Dendritic cell treated with granulocyte-macrophage colony-stimulating factor and Interleukin-4, amounts not matched to agents 40 ng/mL and 50 ng/mL, for 4 days (primary cell): ENCODE results near the gene ABHD12B.
"Not testable (repeated sequence)": the region's sequence is repeated elsewhere in the genome, so short reads cannot be mapped to it uniquely, and the experiment has no call there.

Source experiments
- H3K27ac Mint-ChIP-seq: one replicate; pipeline ENCODE4 v1.8.0; 2022; ENCODE audit warnings: mild to moderate bottlenecking, mixed read lengths
- H3K27me3 Mint-ChIP-seq: one replicate; pipeline ENCODE4 v1.8.0; 2022; ENCODE audit warnings: mild to moderate bottlenecking, mixed read lengths
- H3K36me3 Mint-ChIP-seq: one replicate; pipeline ENCODE4 v1.8.0; 2022; ENCODE audit warnings: low read depth, mixed read lengths
- H3K4me1 Mint-ChIP-seq: one replicate; pipeline ENCODE4 v1.8.0; 2022; ENCODE audit warnings: low read depth, mixed read lengths
- H3K4me3 Mint-ChIP-seq: one replicate; pipeline ENCODE4 v1.8.0; 2022; ENCODE audit warnings: mild to moderate bottlenecking, moderate library complexity, mixed read lengths
- H3K9me3 Mint-ChIP-seq: one replicate; pipeline ENCODE4 v1.8.0; 2022; ENCODE audit warnings: mixed read lengths
- intact Hi-C: fragments of 100-400 bp; cut with micrococcal nuclease; formaldehyde crosslinking; loops from one replicate; pipeline ENCODE4 v1.15.0; 2022

The ABHD12B gene

DNA sequence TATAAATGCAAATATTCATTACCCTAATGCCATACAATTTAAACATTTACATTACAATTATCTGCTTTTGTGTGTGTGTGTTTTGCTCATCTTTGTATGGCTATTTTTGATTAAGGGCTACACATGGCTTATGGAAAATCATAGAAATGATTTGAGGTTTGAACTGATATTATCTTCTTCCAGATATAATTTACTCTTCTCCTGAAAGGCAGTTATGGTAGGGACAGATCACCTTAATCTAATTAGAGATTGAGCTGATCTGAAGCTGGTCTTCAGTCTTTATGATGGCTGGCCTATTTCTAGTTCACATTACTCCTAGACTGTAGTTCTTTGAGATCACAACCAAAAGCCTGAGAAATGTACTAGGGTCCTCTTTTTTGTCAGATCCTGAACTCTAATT lies 15.6 kb downstream of the ABHD12B start:
- no peak overlapping the region for H3K27ac Mint-ChIP-seq
- H3K4me1 Mint-ChIP-seq: no peaks in the 10 kb centered on the region
- H3K27me3 Mint-ChIP-seq: no peaks in the 10 kb centered on the region
- H3K4me3 Mint-ChIP-seq: no peak overlapping the region
- no peaks in the 10 kb centered on the region for H3K9me3 Mint-ChIP-seq
- intact Hi-C loops: no loop called here
- peaks cover 25% of the 10 kb centered on the region for H3K36me3 Mint-ChIP-seq

DNA sequence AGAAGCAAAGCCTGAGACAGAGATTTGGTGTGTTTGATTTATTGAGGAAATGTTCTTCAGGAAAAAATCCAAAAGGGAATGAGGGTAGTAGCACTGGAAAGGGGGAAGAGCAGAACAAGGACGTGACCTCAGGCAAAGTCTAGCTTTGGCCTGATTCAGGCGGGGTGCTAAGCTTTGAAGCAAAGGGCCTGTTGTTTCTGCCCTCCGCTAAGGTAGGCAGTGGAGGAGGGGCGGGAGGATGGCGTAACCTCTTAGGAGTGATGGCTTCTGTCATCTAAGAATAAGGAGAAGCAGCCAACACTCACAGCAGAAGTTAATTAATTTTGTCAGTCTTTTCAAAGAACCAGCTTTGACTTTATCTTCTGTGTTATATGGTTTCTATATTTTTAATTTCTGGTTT lies 20.4 kb downstream of the ABHD12B start:
- Mint-ChIP-seq H3K27ac (no peak overlapping the region), H3K4me1 (no peaks in the 10 kb centered on the region)

DNA sequence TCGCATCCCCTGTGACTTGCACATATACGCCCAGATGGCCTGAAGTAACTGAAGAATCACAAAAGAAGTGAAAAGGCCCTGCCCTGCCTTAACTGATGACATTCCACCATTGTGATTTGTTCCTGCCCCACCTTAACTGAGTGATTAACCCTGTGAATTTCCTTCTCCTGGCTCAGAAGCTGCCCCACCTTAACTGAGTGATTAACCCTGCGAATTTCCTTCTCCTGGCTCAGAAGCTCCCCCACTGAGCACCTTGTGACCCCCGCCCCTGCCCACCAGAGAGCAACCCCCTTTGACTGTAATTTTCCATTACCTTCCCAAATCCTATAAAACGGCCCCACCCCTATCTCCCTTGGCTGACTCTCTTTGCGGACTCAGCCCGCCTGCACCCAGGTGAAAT lies 24.6 kb downstream of the ABHD12B start:
- H3K27ac Mint-ChIP-seq, intact Hi-C loops, H3K4me3 Mint-ChIP-seq, H3K4me1 Mint-ChIP-seq, H3K9me3 Mint-ChIP-seq, H3K27me3 Mint-ChIP-seq: not testable (repeated sequence)
- peaks cover 45% of the 10 kb centered on the region for H3K36me3 Mint-ChIP-seq

More for the DNA sequence above, 20.4 kb downstream of the ABHD12B start:
- Mint-ChIP-seq H3K36me3 (peaks cover 18% of the 10 kb centered on the region), H3K27me3 (no peaks in the 10 kb centered on the region), H3K4me3 (no peak overlapping the region), H3K9me3 (no peaks in the 10 kb centered on the region)
- intact Hi-C loops: no loop called here

DNA sequence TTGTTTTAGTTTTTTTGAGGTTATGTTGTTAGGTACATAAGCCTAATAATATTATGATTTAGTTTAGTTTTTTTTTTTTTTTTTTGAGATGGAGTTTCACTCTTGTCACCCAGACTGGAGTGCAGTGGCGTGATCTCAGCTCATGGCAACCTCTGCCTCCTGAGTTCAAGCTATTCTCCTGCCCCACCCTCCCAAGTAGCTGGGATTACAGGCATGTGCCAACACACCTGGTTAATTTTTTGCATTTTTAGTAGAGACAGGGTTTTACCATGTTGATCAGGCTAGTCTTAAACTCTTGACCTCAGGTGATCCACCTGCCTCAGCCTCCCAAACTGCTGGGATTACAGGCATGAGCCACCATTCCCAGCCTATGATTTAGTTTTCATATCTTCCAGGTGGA lies 25.2 kb downstream of the ABHD12B start:
- H3K4me3 Mint-ChIP-seq, H3K27ac Mint-ChIP-seq, H3K27me3 Mint-ChIP-seq, intact Hi-C loops, H3K9me3 Mint-ChIP-seq, H3K4me1 Mint-ChIP-seq: not testable (repeated sequence)
- H3K36me3 Mint-ChIP-seq: peaks cover 46% of the 10 kb centered on the region

DNA sequence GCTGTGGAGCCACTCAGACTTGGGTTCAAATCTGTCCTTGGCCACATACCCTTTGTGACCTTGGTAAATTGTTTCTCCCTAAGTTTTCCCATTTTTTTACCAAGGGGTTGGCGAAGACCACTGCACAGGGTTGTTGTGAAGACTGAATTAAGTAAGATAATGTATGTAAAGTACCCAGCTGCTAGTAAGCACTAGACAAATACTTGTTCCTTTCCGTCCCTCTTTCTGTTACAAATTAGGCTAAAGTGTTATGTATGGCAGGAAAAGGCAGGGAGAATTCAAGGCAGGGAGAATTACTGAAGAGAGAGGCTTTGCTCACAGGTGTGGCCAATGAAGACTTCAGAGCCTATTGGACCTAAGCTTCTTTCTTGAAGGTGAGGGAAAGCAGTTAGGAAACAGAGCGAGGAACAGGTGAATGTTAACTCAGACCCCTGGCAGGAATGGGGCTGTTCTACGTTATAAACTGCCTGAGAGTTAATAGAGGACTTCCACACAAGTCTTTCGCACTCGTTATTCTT lies 25.9 kb downstream of the ABHD12B start:
- intact Hi-C loops: no loop called here
- Mint-ChIP-seq H3K36me3 (peaks cover 53% of the 10 kb centered on the region), H3K9me3 (no peaks in the 10 kb centered on the region), H3K27me3 (no peaks in the 10 kb centered on the region), H3K4me1 (peaks cover 5% of the 10 kb centered on the region), H3K27ac (no peak overlapping the region), H3K4me3 (no peak overlapping the region)

DNA sequence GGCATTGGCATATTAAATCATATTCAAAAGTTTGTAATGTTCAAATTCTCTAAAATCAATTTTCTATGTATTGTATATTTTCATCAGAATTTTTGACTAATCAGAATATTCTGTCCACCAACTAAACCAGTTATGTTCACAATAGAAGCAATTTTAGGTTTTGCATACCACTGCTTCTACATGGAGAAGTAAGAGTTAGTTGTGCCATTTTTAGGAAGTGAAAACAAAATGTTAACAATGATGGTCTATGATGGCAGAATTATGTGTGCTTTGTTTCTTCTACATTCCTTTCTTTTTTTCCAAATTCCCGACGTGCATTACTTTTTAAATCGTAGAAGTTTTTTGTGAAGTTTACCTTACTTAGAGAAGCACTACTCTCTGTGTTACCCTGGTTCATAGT lies 29.5 kb downstream of the ABHD12B start:
- Mint-ChIP-seq H3K4me1 (peaks cover 5% of the 10 kb centered on the region), H3K27me3 (no peaks in the 10 kb centered on the region), H3K27ac (no peak overlapping the region), H3K9me3 (no peaks in the 10 kb centered on the region), H3K36me3 (peaks cover 69% of the 10 kb centered on the region), H3K4me3 (no peak overlapping the region)
- intact Hi-C loops: loop anchor here (10.0 kb wide), 1 partner anchor 1087 kb away; no protein-coding TSS in a partner anchor

DNA sequence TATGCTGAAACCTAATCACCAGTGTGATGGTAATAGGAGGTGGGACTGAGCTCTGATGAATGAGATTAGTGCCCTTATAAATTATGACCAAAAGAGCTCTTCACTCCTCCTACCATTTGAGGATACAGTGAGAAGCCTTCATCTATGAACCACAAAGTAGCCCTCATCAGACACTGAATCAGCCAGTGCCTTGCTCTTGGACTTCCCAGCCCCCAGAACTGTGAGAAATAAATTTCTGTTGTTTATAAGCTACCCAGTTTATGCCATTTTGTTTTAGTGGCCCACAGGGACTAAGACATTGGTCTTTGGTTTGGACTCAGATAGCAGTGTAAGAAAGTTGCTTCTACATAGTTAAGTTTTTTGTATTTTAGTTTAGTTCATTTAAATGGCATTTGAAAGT lies 32.9 kb downstream of the ABHD12B start:
- Mint-ChIP-seq H3K9me3 (no peaks in the 10 kb centered on the region), H3K4me3 (no peak overlapping the region), H3K4me1 (peaks cover 5% of the 10 kb centered on the region), H3K27me3 (no peaks in the 10 kb centered on the region), H3K36me3 (peaks cover 83% of the 10 kb centered on the region), H3K27ac (no peak overlapping the region)
- intact Hi-C loops: loop anchor here (10.0 kb wide), 1 partner anchor 1090 kb away; no protein-coding TSS in a partner anchor

DNA sequence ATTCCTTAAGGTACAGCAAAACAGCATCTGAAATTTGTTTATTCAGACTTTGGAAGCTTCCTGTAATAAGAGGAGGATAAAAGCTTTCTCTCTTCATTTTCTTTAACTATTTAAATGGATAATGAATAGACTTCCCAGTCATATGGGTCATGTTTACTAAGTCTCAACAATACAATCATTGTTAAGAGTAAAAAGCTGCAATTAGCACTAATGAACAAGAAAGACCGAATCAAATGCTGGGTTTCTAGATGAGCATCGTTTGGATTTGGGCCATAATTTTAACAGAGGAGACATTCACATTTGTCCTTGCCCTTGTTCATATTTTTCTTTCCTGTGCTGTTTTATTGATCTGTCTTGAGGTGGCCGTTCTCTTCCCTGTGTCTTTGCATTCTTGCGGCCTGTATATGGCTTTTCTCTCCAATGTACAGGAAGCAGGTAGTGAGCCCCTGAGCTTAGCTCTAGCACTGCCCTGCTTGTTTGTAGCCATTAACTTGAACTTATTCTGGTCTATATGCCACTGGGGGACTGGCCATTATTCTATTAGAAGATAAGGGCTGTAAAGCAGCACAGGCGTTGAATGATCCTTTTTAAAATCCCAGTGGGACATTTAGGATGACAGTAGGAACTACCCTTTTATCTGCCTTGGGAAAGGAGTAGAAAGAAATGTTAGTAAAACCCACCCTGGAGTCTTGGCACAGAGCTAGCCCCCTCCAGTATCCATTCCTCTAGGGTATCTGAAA lies 34.6 kb downstream of the ABHD12B start:
- H3K27ac Mint-ChIP-seq: no peak overlapping the region
- H3K4me3 Mint-ChIP-seq: no peak overlapping the region
- H3K27me3 Mint-ChIP-seq: no peaks in the 10 kb centered on the region
- intact Hi-C loops: loop anchor here (10.0 kb wide), 1 partner anchor 1092 kb away; no protein-coding TSS in a partner anchor
- no peaks in the 10 kb centered on the region for H3K9me3 Mint-ChIP-seq
- peaks cover 90% of the 10 kb centered on the region for H3K36me3 Mint-ChIP-seq
- peaks cover 2% of the 10 kb centered on the region for H3K4me1 Mint-ChIP-seq

DNA sequence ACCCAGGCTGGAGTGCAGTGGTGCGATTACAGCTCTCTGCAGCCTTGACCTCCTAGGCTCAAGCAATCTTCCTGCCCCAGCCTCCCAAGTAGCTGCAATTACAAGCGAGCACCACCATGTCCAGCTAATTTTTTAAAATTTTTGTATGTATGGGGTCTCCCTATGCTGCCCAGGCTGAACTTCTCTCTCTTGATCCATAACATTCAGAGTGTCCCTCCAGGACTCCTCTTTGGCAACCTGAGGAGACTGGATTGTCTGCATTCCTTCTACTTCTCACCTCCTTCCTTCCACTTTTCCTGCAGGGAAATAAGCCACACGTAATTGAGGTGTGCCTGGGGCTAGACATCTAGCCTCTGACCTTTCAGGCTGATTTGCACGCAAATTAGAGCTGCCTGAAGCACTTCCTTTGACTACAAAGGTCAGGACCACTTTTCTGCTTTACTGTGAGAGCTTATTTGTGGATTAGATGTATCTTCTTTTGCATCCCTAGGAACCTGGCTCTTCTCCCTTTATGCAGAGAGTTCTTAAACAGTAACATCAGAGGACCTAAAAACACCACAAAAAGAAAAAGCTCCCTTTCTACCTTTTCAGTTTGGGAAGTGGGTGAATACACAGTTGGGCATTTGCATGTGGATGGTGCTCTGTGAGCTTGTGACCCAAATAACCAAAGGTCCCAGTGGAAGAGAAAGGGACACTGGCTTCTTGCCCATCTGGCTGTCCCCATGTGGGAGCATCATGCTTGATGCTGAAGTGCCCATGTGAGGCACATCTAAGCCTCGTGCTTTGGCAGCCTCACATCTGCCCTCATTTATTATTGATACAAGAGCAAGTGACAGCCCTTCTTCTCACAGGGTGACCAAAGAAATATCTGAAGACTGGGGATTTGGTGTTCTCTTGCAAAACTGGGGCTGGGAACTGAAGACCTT lies 38.9 kb downstream of the ABHD12B start:
- Mint-ChIP-seq H3K27ac (no peak overlapping the region), H3K4me1 (no peaks in the 10 kb centered on the region), H3K27me3 (no peaks in the 10 kb centered on the region), H3K9me3 (no peaks in the 10 kb centered on the region), H3K36me3 (peaks cover 93% of the 10 kb centered on the region), H3K4me3 (no peak overlapping the region)
- intact Hi-C loops: no loop called here

DNA sequence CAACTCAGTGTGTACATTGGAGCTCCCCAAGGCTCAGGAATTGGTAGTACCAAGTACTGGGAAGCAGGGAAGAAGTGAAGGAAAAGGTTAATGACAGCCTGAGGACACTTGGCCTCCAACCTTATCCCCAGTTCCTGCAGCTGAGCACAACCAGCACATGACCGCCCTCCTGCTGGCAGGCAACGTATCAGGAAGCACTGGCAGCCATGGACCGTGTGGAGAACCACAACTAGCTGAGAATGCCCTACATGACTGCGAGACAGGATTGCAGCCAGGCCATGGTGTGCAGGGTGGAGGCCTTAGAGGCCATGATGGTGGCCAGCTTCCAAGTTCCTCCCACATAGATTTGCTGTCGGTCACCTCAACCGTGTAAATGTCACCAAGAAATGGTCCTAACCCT lies 45.6 kb downstream of the ABHD12B start:
- no peak overlapping the region for H3K27ac Mint-ChIP-seq
- no peaks in the 10 kb centered on the region for H3K4me1 Mint-ChIP-seq
- intact Hi-C loops: no loop called here
- no peaks in the 10 kb centered on the region for H3K9me3 Mint-ChIP-seq
- no peaks in the 10 kb centered on the region for H3K27me3 Mint-ChIP-seq
- peaks cover 98% of the 10 kb centered on the region for H3K36me3 Mint-ChIP-seq
- no peak overlapping the region for H3K4me3 Mint-ChIP-seq

DNA sequence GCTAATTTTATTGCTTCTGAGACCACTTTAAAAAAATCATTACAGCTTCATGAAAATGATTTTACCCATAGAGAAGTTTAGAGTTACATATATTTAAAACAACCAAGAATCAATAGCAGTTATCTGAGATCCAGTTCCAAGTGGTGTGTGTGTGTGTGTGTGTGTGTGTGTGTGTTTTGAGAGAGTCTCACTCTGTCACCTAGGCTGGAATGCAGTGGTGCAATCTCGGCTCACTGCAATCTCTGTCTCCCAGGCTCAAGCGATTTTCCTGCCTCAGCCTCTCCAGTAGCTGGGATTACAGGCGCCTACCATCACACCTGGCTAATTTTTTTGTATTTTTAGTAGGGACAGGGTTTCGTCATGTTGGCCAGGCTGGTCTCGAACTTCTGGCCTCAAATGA lies 47.7 kb downstream of the ABHD12B start:
- H3K36me3 Mint-ChIP-seq: peaks cover 95% of the 10 kb centered on the region
- H3K27me3 Mint-ChIP-seq, H3K4me3 Mint-ChIP-seq, H3K9me3 Mint-ChIP-seq, H3K27ac Mint-ChIP-seq, H3K4me1 Mint-ChIP-seq, intact Hi-C loops: not testable (repeated sequence)

DNA sequence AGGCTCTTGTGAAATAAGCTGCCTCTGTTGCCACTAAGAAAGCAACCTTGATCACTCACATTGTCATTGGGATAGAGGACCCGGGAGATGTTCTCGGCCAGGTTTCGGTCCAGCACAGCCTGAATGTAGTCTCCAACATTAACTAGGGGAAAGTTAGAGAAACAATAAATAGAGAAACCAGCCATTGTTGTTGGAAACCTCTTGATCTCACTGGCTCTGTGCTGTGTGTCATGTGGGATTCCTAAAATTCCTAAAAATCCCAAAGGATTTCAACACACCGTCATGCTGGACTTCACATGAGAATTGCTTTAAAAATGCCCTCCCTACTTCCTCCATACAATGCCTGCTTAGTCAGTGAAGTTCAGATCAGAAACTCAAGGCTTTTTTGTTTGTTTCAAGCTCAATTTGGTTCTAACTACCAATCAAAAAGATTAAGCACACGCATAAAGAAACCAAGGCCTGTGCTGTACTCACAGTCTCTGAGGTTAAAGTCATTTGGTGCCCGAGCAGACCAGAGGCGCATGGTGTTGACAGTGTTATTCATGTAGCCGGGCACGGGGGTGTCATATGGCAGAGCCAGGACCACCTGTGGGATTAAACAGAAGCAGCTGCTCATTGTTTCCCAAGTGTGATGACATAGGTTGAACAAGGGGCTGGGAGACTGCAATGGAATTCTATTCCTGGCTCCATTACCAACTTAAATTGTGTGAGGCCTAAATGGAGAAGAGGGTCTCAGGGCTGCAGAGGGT lies 48.8 kb downstream of the ABHD12B start:
- H3K4me3 Mint-ChIP-seq: no peak overlapping the region
- no peaks in the 10 kb centered on the region for H3K9me3 Mint-ChIP-seq
- no peak overlapping the region for H3K27ac Mint-ChIP-seq
- intact Hi-C loops: no loop called here
- no peaks in the 10 kb centered on the region for H3K27me3 Mint-ChIP-seq
- H3K4me1 Mint-ChIP-seq: peaks cover 4% of the 10 kb centered on the region
- peaks cover 90% of the 10 kb centered on the region for H3K36me3 Mint-ChIP-seq

DNA sequence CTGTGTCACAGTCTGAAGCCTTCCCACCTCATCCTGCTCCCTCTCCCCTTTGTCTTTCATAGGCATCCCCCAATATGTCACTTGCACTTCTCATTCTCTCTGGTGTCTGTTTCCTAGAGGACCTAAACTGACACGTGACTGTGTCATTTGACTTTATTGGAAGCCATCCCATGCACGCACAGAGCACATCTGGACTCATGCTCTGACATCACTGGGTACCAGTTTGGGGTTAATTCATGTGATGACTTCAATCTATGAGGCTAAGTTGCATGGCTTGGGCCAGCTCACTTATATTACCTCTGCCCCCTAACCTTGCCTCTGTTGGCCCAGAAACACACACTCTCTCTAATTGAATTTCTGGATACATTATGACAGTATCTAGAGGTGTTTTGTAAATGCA lies 51.0 kb downstream of the ABHD12B start:
- H3K9me3 Mint-ChIP-seq: no peaks in the 10 kb centered on the region
- peaks cover 23% of the 10 kb centered on the region for H3K4me1 Mint-ChIP-seq
- intact Hi-C loops: no loop called here
- H3K36me3 Mint-ChIP-seq: peaks cover 74% of the 10 kb centered on the region
- H3K27me3 Mint-ChIP-seq: no peaks in the 10 kb centered on the region
- no peak overlapping the region for H3K4me3 Mint-ChIP-seq
- H3K27ac Mint-ChIP-seq: no peak overlapping the region

DNA sequence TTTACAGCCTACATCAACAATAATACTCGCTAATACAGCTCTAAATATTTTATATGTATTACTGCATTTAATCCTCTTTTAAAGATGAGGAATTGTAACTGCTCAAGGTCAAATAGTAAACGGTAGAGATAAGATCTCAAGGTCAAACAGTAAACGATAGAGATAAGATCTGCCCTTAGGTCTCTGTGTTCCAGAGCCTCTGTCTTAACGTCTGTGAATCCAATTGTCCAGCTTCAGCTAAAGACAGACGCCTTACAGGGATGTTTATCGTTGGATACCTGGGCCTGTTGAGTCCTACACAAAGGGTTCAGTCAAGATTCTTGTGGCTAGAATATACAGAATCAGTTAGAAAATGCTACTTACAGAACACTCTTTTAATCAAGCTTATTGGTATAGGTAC lies 52.4 kb downstream of the ABHD12B start:
- intact Hi-C loops: no loop called here
- Mint-ChIP-seq H3K36me3 (peaks cover 66% of the 10 kb centered on the region), H3K9me3 (no peaks in the 10 kb centered on the region)

More for the DNA sequence above, 52.4 kb downstream of the ABHD12B start:
- peaks cover 33% of the 10 kb centered on the region for H3K4me1 Mint-ChIP-seq
- no peak overlapping the region for H3K4me3 Mint-ChIP-seq
- no peak overlapping the region for H3K27ac Mint-ChIP-seq
- no peaks in the 10 kb centered on the region for H3K27me3 Mint-ChIP-seq
